IMR-90 (cell line): ENCODE results near the gene UGT2B15. TPM values are rescaled to one million over a fixed set of nuclear protein-coding genes. Genes with fewer than 3 reads are reported as not detected.
"Not testable (repeated sequence)": the region's sequence is repeated elsewhere in the genome, so short reads cannot be mapped to it uniquely, and the experiment has no call there.

Experiments
- ATAC-seq: fragments of 200-7000 bp; cut with Tn5 transposase; 2 replicates; pipeline ENCODE4 v1.9.1; 2020; ENCODE audit warnings: low read depth, mild to moderate bottlenecking, moderate library complexity
- BruUV-seq: library from RNA; stranded (reverse); fragments of 400-500 nt; replicated peaks from 2 replicates; lab custom pipeline; 2021; lab: Mats Ljungman, UMichigan
- CTCF ChIA-PET: fragments of 300-600 bp; formaldehyde crosslinking; extraction: SDS; loops from one replicate; lab custom pipeline; 2021; ENCODE audit warnings: antibody characterized with exemption; lab: Yijun Ruan, JAX
- POLR2A ChIA-PET: fragments of 300-600 bp; sonication (Branson Sonifier 250); formaldehyde crosslinking; loops from one replicate; lab custom pipeline; 2022; ENCODE audit warnings: antibody characterized with exemption; ENCODE audit not compliant: unreplicated experiment; lab: Charles Lee
- DNase-seq: peaks from one replicate; pipeline ENCODE4 v3.0.0; 2013
- H2AFZ ChIP-seq: replicated peaks from 2 replicates; pipeline ENCODE3; 2013; ENCODE audit warnings: low read length, mild to moderate bottlenecking; ENCODE audit not compliant: poor library complexity
- H2AK5ac ChIP-seq: 2 replicates; pipeline ENCODE4 v1.6.1; 2013; ENCODE audit warnings: low read depth, low read length, inconsistent platforms
- H2AK9ac ChIP-seq: replicated peaks from 2 replicates; pipeline ENCODE3; 2013; ENCODE audit warnings: mild to moderate bottlenecking, low read depth, low read length, moderate library complexity; ENCODE audit not compliant: poor library complexity
- H2BK120ac ChIP-seq: 2 replicates; pipeline ENCODE4 v1.6.1; 2013; ENCODE audit warnings: low read depth, low read length, inconsistent platforms
- H2BK15ac ChIP-seq: 3 replicates; pipeline ENCODE4 v1.6.1; 2013; ENCODE audit warnings: low read depth, low read length, inconsistent platforms
- H2BK20ac ChIP-seq: 2 replicates; pipeline ENCODE4 v1.6.1; 2013; ENCODE audit warnings: low read depth, mild to moderate bottlenecking, inconsistent platforms, low read length, moderate library complexity
- H2BK5ac ChIP-seq: 2 replicates; pipeline ENCODE4 v1.6.1; 2013; ENCODE audit warnings: mild to moderate bottlenecking, low read depth, low read length, inconsistent platforms; ENCODE audit not compliant: poor library complexity, severe bottlenecking
- H3K14ac ChIP-seq: replicated peaks from 2 replicates; pipeline ENCODE4 v1.6.1; 2013; ENCODE audit warnings: low read depth, low read length, inconsistent platforms
- H3K18ac ChIP-seq: 2 replicates; pipeline ENCODE4 v1.6.1; 2013; ENCODE audit warnings: low read depth, low read length, control low read depth
- H3K23ac ChIP-seq: 2 replicates; pipeline ENCODE4 v1.6.1; 2013; ENCODE audit warnings: low read depth, low read length, inconsistent platforms
- H3K27ac ChIP-seq: 2 replicates; pipeline ENCODE4 v1.5.1; 2013; ENCODE audit warnings: mild to moderate bottlenecking, control low read depth, low read length; ENCODE audit not compliant: insufficient read depth
- H3K27me3 ChIP-seq: 2 replicates; pipeline ENCODE4 v1.6.1; 2013; ENCODE audit warnings: low read length; ENCODE audit not compliant: control insufficient read depth, insufficient read depth
- H3K36me3 ChIP-seq: 2 replicates; pipeline ENCODE4 v1.6.1; 2013; ENCODE audit warnings: low read length, mixed read lengths; ENCODE audit not compliant: control insufficient read depth, insufficient read depth
- H3K4ac ChIP-seq: 2 replicates; pipeline ENCODE4 v1.6.1; 2013; ENCODE audit warnings: low read depth, low read length, inconsistent platforms
- H3K4me1 ChIP-seq: 2 replicates; pipeline ENCODE4 v1.6.1; 2013; ENCODE audit warnings: low read length, mixed read lengths; ENCODE audit not compliant: control insufficient read depth, insufficient read depth
- H3K4me2 ChIP-seq: 2 replicates; pipeline ENCODE4 v1.6.1; 2013; ENCODE audit warnings: low read depth, mild to moderate bottlenecking, control low read depth, low read length, moderate library complexity
- H3K4me3 ChIP-seq: 2 replicates; pipeline ENCODE4 v1.5.1; 2013; ENCODE audit warnings: low read depth, mild to moderate bottlenecking, control low read depth, low read length, moderate library complexity; ENCODE audit not compliant: insufficient read depth
- H3K56ac ChIP-seq: 2 replicates; pipeline ENCODE4 v1.6.1; 2013; ENCODE audit warnings: low read length, inconsistent platforms; ENCODE audit not compliant: insufficient read depth; ENCODE audit errors: extremely low read depth
- H3K79me1 ChIP-seq, 2 experiments: 2 replicates each; pipeline ENCODE4 v1.6.1; 2013; ENCODE audit warnings: low read length in 2 of 2, inconsistent platforms in 1 of 2, low read depth in 1 of 2
- H3K9ac ChIP-seq: 2 replicates; pipeline ENCODE4 v1.6.1; 2013; ENCODE audit warnings: low read depth, low read length, control low read depth
- H3K9me1 ChIP-seq: 2 replicates; pipeline ENCODE4 v1.6.1; 2013; ENCODE audit warnings: low read length, inconsistent platforms; ENCODE audit not compliant: insufficient read depth
- H3K9me3 ChIP-seq: 2 replicates; pipeline ENCODE4 v1.6.1; 2013; ENCODE audit warnings: low read length; ENCODE audit not compliant: control insufficient read depth, insufficient read depth
- H4K20me1 ChIP-seq: 2 replicates; pipeline ENCODE4 v1.6.1; 2013; ENCODE audit warnings: low read length, inconsistent platforms; ENCODE audit not compliant: insufficient read depth
- H4K5ac ChIP-seq: 2 replicates; pipeline ENCODE4 v1.6.1; 2013; ENCODE audit warnings: mild to moderate bottlenecking, low read depth, low read length, control low read depth
- H4K8ac ChIP-seq, 2 experiments: 2 replicates each; pipeline ENCODE4 v1.6.1; 2013; ENCODE audit warnings: low read depth in 2 of 2, low read length in 2 of 2, control low read depth in 1 of 2, inconsistent platforms in 1 of 2
- H4K91ac ChIP-seq: 2 replicates; pipeline ENCODE4 v1.6.1; 2013; ENCODE audit warnings: low read depth, low read length, inconsistent platforms; ENCODE audit not compliant: insufficient read depth
- WGBS, 2 experiments: methylation state at CpG; one replicate each; pipeline versions ENCODE4 v1.1.5 to v1.1.7; 2013; ENCODE audit warnings: missing lambda C conversion rate in 2 of 2; ENCODE audit not compliant: insufficient read length in 1 of 2; ENCODE audit errors: extremely low coverage in 2 of 2; 5-methylcytosine and 5-hydroxymethylcytosine counted together
- dilution Hi-C: fragments of 300-500 bp; cut with HindIII; formaldehyde crosslinking; loops from one replicate; pipeline ENCODE4 v1.14.3; 2018; ENCODE audit warnings: low sequenced_read_pairs; ENCODE audit not compliant: unreplicated experiment
- in situ Hi-C: fragments of 300-500 bp; cut with MboI; formaldehyde crosslinking; loops from 3 replicates; pipeline ENCODE4 v1.14.3; 2019; ENCODE audit warnings: low sequenced_read_pairs, inconsistent platforms, mixed read lengths
- intact Hi-C: fragments of 100-400 bp; cut with micrococcal nuclease; formaldehyde crosslinking; loops from 2 replicates; pipeline ENCODE4 v1.10.0; 2022
- polyA plus RNA-seq, 3 experiments: library from polyadenylated mRNA; depleted of rRNA; stranded (reverse); fragments of >200 nt; gene quantifications; 2 replicates each; pipeline ENCODE4 v1.2.3, GENCODE V29; 2012; ENCODE audit warnings: low replicate concordance in 1 of 3
- total RNA-seq: library from RNA; depleted of rRNA; stranded (reverse); fragments of >200 nt; gene quantifications from 2 replicates; pipeline ENCODE4 v1.2.3, GENCODE V29; 2012

Gene UGT2B15
- total and polyA plus RNA-seq, 2 of the 4 experiments (the other 2 are of a cell fraction) = not detected

GRCh38 chr4:68681298-68681697 is 10.8 kb upstream of the UGT2B15 start:
- H2BK20ac ChIP-seq, POLR2A ChIA-PET, H2AK9ac ChIP-seq, H3K23ac ChIP-seq, H3K4me2 ChIP-seq, intact Hi-C loops, H3K9ac ChIP-seq, in situ Hi-C loops, H2AFZ ChIP-seq, H2AK5ac ChIP-seq, H3K18ac ChIP-seq, H3K9me1 ChIP-seq, H2BK5ac ChIP-seq, H3K56ac ChIP-seq, H3K4me3 ChIP-seq, H3K27me3 ChIP-seq, H3K4ac ChIP-seq, H2BK120ac ChIP-seq, dilution Hi-C loops, H3K9me3 ChIP-seq, H3K4me1 ChIP-seq, H4K5ac ChIP-seq, H3K27ac ChIP-seq, H4K20me1 ChIP-seq, BruUV-seq, H2BK15ac ChIP-seq, ATAC-seq, H3K14ac ChIP-seq, H3K79me1 ChIP-seq, H4K8ac ChIP-seq, H3K36me3 ChIP-seq, CTCF ChIA-PET, H4K91ac ChIP-seq, DNase-seq: not testable (repeated sequence)
- no CpG with 5 or more reads among the region's 3 CpGs for WGBS, 2 experiments
